HG03045 (cell line): ENCODE results near the gene PCDHAC2.

Experiments used
- ATAC-seq: cut with Tn5 transposase; IDR thresholded peaks from one replicate; pipeline ENCODE4 v1.9.1; 2021; ENCODE audit warnings: mild to moderate bottlenecking, moderate library complexity; ENCODE audit not compliant: unreplicated experiment

PCDHAC2 gene, protein sequence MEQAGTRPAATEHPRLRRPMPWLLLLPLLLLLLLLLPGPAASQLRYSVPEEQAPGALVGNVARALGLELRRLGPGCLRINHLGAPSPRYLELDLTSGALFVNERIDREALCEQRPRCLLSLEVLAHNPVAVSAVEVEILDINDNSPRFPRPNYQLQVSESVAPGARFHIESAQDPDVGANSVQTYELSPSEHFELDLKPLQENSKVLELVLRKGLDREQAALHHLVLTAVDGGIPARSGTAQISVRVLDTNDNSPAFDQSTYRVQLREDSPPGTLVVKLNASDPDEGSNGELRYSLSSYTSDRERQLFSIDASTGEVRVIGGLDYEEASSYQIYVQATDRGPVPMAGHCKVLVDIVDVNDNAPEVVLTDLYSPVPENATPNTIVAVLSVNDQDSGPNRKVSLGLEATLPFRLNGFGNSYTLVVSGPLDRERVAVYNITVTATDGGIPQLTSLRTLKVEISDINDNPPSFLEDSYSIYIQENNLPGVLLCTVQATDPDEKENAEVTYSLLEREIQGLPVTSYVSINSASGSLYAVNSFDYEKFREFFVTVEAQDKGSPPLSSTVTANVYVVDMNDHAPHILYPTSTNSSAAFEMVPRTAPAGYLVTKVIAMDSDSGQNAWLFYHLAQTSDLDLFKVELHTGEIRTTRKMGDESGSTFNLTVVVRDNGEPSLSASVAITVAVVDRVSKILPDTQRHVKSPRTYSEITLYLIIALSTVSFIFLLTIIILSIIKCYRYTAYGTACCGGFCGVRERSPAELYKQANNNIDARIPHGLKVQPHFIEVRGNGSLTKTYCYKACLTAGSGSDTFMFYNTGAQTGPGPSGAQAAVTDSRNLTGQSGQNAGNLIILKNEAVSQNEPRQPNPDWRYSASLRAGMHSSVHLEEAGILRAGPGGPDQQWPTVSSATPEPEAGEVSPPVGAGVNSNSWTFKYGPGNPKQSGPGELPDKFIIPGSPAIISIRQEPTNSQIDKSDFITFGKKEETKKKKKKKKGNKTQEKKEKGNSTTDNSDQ

DNA sequence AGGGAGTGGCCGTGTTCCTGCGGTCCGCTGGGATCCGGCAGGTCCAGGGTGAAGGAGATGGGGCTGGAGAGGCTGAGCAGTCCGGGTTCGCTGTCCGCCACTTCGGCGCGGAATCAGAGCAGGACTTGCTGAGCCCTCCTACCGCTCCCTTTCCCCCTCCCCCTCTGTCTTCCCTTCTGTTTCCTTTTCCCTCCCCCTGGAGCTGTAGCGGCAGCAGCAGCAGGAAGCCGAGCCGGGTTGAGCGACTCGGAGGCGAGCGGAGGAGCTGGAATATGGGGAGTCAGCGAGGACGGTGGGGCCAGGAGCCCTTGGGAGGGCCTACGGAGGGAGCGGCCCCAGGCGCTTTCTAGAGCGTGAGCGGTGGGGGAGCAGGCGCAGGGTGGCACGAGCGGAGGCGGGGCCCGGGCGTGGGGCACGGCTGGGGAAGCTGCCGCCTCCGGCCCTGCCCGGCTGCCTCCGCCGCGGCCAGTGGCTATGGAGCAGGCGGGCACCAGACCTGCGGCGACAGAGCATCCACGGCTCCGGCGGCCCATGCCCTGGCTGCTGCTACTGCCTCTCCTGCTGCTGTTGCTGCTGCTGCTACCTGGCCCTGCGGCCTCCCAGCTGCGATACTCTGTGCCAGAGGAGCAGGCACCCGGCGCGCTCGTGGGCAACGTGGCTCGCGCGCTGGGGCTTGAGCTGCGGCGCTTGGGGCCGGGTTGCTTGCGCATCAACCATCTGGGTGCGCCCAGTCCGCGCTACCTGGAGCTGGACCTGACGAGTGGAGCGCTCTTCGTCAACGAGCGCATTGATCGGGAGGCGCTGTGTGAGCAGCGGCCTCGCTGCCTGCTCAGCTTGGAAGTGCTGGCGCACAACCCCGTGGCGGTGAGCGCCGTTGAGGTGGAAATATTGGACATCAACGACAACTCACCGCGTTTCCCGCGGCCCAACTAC, at the start of gene PCDHAC2:
PCDHAC2 (plus strand) TSS at position 184 of the 933 bp plus-strand sequence; CDS start at position 475, 291 bp downstream.
- no peak for ATAC-seq

DNA sequence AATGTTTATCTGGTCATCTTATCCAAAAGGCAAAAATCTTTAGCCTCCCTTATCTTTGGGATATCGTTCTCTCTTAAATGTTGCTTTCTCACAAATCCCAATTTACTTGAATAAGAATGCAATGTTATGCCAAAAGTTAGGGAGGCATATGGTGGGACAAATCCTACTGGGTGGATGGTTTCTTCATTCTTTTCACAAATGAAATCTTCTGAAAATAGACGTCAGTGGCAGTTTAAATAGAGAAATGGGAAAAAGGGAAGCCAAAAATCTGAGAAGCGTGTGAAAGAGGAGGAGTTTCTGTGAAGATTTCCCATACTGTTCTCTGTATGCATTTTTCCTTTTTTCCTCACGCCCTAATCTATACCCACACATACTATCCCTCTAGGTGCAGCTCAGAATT, 42.7 kb upstream of the PCDHAC2 start:
- no peak for ATAC-seq

GRCh38 chr5:140925806-140926442, 40.4 kb upstream of the PCDHAC2 start, which contains the start of gene PCDHAC1:
Gene PCDHAC1, plus strand, starts transcription at chr5:140926299. Its CDS starts 594 bp downstream, at chr5:140926893.
- ATAC-seq = no peak

- ATAC-seq = no peak
Observed at GRCh38 chr5:140926443-140927227, 39.6 kb upstream of the PCDHAC2 start.

- ATAC-seq = no peak
Observed at GRCh38 chr5:140927228-140927573, 39.1 kb upstream of the PCDHAC2 start.

- ATAC-seq = no peak
Observed at GRCh38 chr5:140934964-140935606, 31.2 kb upstream of the PCDHAC2 start.

GRCh38 chr5:140946578-140946977, 19.7 kb upstream of the PCDHAC2 start:
- ATAC-seq = no peak

DNA sequence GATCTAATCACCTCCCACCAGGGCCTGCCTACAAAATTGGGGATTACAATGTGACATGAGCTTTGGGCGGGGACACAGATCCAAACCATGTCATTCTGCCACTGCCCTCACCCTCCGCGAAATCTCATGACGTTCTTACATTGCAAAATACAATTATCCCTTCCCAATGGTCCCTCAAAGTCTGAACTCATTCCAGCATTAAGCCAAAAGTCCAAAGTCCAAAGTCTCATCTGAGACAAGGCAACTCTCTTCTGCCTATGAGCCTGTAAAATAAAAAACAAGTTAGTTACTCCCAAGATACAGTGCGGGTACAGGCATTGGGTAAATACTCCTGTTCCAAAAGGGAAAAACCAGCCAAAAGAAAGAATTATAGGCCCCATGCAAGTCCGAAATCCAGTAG, 14.6 kb upstream of the PCDHAC2 start:
- ATAC-seq = no peak

DNA sequence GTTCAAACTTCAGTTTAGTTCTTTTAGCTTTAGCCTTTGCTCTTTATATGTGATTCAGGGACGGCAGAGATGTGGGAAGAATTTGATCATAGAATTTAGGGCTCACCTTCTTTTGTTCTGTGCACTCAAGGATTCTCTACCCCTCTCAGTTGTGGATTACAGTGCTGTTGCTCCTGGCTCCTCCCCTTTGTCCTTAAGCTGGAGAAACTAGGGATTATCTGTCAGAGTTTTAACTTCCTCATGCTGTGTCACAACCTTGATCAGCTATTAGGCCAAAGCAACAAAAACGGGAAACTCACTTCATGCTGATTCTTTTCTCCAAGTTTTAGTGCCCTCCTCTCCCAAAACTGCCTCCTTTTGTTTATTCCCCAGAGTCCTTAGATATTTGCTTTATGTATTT, 13.0 kb upstream of the PCDHAC2 start:
- ATAC-seq = no peak

GRCh38 chr5:140962190-140962589, 4.1 kb upstream of the PCDHAC2 start:
- ATAC-seq = no peak

DNA sequence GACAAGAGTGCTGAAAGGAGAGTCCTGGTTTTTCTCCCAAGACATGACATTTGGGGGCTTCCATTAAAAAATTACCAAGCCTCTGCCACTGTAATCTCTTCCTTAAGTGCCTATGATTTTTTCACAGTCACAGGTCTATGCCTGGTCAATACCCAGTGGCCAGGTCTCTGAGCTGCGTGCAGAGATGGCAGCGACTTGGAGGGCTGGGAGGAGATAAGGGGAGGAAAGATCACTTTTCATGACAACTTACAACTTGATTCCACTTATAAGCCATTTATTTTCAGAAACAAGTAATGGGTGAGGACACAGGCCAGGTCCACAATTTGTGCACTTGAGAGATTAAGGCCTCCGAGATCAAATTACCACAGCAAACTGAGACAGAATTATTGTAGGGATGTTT, 1.9 kb upstream of the PCDHAC2 start:
- no peak for ATAC-seq

DNA sequence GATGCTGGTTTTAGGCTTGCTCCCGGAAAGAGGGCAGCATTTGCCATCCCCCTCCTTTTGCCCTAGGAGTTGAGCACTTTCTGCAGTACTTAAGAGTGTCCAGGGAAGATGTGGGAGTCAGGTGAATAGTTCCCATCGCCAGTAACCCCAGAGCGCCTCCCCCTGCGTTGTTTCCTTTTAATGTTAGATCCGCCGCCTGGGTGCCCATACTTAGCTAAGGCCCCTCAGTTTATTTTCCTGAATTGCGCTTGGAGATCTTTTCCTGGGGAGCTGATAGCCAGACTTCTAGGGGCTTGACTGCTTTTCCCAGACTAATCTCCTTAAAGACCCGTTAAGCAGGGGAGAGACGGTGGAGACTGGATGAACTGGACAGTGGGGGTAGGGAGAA, 377 bp upstream of the PCDHAC2 start:
- ATAC-seq = no peak

GRCh38 chr5:140967226-140967893, 1.1 kb downstream of the PCDHAC2 start:
- ATAC-seq = no peak

- ATAC-seq = no peak
Observed at GRCh38 chr5:140969880-140970279, 3.6 kb downstream of the PCDHAC2 start.

DNA sequence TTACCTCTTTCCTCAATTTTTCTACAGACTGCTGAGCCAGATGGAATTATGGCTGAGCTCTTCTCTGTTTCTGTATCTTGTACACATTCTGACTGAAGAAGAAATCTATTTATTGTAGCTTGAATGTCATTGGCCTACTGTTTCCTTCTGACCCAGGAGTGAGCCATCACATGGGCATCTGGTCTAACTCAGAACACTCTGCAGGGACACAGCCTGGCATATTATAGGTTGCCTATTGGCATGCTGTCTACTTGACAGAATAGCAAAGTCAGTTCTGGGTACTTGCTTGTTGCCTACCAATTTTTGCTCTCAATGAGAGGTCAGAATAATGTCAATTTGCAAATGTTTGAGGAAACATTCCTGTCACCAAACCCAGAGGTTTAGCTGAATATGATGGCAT, 7.3 kb downstream of the PCDHAC2 start:
- no peak for ATAC-seq

- ATAC-seq = no peak
Observed at GRCh38 chr5:140977003-140977402, 10.7 kb downstream of the PCDHAC2 start.

- ATAC-seq = no peak
Observed at GRCh38 chr5:140978260-140978659, 12.0 kb downstream of the PCDHAC2 start.

GRCh38 chr5:140978983-140979382, 12.7 kb downstream of the PCDHAC2 start:
- ATAC-seq = no peak
